Glomerular endothelial cell (primary cell): ENCODE results near the gene RNF39. TPM values are rescaled to one million over a fixed set of nuclear protein-coding genes. Genes with fewer than 3 reads are reported as not detected.
"Not testable (repeated sequence)": the region's sequence is repeated elsewhere in the genome, so short reads cannot be mapped to it uniquely, and the experiment has no call there.

Experiments used
- DNase-seq: peaks from one replicate; pipeline ENCODE4 v3.0.0-alpha.2; 2011; ENCODE audit warnings: low read depth, low spot score; ENCODE audit errors: extremely low read depth
- total RNA-seq: library from RNA; depleted of rRNA; stranded (reverse); fragments of >200 nt; gene quantifications from 2 replicates; pipeline ENCODE4 v1.2.3, GENCODE V29; 2015

The RNF39 gene
- not detected in 2 replicates for total RNA-seq

GRCh38 chr6:30075094-30075789 is at the start of gene RNF39:
TSS of gene RNF39 (minus strand) at chr6:30075769. CDS start at chr6:30075585, 184 bp downstream.
- DNase-seq: no peak

DNA sequence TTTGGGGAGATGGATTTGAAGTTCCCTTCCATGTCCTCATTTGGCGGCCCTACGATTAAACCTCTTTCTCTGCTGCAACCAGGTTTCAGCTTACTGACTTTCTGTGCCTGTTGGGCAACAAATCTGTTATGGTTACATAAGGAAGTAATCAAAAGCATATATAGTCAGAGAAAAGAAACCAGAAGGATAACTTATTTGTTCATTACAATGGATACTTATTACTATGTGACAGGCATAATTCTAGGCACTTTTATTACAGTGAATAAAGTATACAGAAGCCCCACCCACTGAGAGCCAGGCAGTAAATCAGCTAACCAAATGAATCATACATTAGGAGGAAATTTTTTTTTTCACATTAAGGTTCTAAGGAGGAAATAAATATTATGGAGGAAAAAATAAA is 46.9 kb upstream of the RNF39 start:
- no peak for DNase-seq

DNA sequence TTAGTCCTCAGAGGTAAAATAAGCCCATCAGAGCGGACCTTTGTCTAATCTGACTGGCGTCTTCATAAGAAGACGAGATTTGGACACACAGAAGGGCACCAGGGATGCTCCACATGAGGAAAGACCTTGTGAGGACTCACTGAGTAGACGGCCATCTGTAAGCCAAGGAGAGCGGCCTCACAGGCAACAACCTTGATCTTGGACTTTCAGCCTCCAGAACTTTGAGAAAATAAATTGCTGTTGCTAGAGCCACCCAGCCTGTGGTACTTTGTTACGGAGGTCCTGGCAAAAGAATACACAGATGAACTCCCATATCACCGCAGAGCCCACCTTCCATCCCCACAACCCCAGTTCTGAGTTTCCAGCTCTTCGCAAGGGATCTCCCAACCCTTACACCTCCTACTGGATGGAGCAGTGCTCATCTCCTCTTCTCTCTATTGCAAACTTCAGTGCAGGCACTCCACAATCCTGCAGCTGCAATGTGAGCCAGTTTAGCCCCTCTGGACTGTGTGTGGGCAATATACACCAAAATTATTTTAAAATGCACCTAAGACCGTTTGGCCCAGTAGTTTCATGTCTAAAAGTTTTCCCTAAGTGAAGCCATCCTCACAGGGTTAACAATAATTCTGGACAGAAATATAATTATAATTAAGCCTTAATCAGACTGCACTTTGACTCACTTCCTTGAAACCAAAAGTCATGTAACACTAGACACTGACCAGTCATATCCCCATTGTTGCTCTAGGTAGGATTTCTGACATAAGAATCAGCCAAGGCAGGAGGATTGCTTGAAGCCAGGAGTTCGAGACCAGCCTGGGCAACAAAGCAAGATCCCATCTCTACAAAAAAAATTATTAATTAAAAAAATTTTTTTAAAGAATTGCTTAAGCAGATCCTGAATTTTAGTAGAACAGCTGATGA is 46.1 kb upstream of the RNF39 start:
- DNase-seq: no peak

DNA sequence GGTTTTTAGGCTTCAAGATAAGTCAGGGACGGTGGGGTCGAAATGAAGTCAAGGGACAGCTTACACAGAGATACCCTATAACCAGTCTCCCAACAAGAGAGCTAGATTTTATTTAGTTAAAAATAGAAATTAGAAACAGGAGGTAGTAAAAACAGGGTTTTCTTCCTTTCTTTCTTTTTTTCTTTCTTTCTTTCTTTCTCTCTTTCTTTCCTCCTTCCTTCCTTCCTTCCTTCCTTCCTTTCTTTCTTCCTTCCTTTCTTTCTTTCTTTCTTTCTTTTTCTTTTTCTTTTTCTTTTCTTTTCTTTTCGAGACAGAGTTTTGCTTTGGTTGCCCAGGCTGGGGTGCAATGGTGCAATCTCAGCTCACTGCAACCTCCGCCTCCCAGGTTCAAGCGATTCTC is 43.1 kb upstream of the RNF39 start:
- DNase-seq: not testable (repeated sequence)

- DNase-seq: no peak
These were observed 41.2 kb upstream of the RNF39 start for GRCh38 chr6:30116724-30117123.

DNA sequence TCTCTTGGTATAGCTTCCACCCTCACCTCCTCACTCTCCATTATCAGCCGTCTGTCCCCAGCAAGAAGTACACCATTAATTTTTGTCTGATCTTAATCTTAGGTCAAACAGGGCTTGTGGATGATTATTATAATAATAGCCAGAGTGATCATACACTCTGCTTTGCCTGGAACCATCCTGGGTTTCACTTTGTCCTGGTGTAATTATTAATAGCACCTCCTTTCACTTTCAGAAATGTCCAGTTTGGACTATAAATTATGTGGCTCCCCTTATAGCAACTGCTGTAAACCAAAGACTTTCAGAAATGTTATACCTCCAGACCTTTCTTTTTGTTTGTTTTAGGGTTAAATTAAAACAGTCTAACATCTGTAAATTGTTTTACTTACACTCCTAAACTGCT is 38.3 kb upstream of the RNF39 start:
- no peak for DNase-seq

- no peak for DNase-seq
These were observed 37.6 kb upstream of the RNF39 start, which contains the start of gene TRIM31 for GRCh38 chr6:30113003-30113759. TSS of gene TRIM31 (minus strand) at chr6:30113090. CDS start at chr6:30112805, 285 bp downstream.

DNA sequence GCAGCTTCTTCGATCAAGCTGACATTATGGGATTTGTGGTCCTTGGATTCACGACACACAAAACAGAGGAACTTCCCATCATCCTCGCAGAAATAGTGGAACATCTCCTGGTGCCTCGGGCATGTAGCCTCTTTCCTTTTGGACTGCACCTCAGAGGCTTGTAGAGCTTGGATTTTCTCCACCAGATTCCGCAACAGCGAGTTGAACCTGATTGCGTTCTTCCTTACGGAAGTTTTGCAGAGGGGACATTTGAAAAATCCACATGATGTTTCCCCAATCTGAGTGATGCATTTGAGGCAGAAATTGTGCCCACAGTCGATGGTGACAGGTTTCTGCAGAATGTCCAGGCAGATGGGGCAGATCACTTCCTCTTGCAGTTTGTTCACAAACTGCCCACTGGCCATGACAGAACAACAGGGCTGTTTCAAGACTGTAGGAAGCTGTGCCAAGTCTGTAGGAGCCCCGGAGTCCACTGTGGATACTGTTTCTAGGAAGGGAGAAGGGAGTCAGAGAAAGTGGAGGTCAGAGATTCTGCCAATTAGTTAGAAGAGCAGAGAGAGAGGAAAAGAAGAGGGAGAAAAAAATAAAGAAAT is 36.9 kb upstream of the RNF39 start:
- no peak for DNase-seq

DNA sequence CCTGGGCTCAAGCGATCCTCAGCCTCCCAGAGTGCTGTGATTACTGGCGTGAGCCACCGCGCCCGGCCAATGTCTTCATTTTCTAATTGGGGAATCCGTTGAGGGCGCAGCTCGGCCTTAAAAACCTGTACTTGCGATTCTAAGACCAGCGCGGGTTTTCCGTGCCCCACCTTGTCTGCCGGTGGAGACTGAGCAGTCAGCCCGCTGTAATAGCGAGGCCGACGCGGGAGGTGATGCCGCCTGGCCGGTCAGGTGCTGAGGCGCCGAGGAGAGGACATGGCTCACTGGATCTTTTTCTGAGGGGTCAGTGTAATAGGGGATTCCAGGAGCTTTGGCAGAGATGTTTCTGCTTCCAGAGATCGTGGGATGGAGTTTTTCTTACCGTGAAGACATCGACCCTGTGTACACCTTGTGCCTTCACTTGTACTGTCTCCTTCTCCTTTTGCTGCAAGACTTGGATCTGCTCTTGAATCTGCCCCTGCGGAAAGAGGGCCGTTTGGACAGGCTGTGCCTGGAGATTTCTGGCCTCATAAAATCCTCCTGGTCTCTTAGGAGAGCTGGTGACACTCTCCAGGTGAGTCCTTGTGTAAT is 35.8 kb upstream of the RNF39 start:
- no peak for DNase-seq

DNA sequence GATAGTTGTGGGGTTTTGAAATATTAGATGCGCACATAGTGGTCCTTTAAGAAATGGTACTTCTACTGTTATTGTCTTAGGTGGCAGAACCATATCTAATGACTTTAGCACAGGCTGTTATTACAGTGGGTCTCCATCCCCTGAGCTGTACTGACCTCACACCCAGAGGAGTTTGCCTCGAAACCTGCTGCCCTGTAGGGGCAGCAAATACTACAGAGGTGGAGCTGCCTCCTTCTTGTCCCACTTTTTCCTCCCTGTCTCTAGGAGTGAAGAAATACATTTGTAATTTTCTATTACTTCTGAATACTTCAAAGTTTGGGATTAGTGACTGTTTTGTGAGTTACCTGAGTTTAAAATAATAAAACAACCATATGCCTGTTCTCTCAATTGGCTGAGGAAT is 29.1 kb upstream of the RNF39 start:
- DNase-seq: no peak

- no peak for DNase-seq
These were observed 28.3 kb upstream of the RNF39 start for GRCh38 chr6:30103872-30104179.

DNA sequence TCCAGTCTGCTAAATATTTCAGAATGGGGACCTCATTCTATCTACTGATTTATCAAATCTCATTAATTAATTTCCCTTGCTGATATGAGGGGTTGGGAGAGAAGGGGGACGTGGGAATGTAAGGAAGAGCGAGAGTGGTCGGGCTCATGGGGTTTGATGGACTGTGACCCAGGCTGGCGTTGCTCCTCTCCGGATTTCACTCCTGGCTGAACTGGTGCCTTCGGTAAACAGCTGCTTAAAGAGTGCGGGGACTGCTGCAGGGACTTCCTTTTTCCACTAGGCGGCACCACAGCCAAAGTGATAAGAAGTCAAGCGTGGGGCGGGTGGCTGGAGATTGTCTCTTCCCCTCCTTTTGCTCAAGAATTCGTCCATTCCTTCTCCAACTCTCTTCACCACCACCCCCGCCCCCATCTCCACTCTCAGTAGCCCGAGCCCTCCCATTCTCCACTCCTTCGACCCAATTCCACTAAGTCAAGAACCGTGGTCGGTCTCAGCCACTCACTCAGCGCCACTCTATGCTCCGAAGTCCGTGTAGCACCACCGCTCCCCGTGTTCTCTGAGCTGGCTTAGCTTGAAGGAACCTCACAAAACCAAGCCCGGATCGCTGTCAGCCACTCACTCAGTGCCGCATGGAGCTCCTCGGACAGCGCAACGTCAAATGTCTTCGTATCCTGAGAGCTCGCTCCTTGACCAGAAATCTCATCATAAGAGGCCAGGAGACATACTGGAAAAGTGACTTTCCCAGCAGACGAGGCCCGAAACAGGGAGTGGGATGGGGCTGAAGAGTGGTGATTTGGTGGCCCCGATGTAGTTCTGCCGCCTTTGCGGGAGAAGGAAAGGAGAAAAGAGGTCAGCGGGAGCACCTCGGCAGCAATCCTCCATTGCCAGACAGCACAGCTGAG is 27.7 kb upstream of the RNF39 start:
- DNase-seq: peak; percentile 48

- DNase-seq: no peak
These were observed 26.9 kb upstream of the RNF39 start for GRCh38 chr6:30102414-30102969.

DNA sequence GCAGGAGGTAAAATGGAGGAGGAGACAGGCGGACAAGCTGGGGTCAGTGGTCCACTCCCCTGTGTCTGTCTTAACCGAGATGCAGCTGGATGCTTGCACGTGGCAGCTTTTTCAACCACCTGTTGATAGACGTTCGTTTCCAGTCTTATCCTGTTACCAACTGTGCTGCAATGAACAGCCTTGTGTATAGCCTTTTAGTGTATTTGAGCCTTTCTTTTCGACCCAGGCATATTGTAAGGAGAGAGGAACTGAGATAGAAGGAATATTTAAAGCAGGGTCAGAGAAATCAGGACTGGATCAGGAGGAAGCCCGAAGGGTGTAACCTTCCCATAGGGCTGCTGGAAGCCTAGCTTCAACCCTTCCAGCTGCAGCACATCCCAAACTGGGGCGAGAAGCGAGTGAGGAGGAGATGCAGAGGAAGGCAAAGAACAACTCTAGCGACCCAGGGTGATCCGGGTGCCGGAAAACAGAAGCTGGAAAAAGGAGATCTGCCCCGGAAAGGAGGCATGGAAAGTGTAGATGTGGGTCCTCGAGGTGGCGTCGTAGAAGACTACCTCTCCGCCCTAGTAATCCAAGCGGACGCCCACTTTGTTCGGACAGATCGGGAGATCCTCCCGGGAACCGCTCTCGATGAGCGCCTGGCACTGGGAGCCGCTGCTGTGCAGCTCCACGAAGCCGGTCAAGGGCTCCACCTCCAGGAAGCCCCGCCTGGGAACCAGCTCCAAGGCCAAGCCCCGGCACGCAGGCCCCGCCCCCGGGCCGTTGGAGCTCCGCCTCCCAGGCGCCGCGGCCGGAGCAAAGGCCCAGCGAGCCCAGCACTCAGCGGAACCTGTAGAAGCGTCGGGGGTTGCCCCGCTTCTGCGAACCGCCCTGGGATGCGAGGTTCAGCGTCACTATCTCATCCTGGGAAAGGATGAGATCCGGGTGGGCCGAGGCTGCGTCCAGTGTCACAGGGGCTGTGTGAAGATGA is 26.2 kb upstream of the RNF39 start:
- DNase-seq: peak; percentile 18

DNA sequence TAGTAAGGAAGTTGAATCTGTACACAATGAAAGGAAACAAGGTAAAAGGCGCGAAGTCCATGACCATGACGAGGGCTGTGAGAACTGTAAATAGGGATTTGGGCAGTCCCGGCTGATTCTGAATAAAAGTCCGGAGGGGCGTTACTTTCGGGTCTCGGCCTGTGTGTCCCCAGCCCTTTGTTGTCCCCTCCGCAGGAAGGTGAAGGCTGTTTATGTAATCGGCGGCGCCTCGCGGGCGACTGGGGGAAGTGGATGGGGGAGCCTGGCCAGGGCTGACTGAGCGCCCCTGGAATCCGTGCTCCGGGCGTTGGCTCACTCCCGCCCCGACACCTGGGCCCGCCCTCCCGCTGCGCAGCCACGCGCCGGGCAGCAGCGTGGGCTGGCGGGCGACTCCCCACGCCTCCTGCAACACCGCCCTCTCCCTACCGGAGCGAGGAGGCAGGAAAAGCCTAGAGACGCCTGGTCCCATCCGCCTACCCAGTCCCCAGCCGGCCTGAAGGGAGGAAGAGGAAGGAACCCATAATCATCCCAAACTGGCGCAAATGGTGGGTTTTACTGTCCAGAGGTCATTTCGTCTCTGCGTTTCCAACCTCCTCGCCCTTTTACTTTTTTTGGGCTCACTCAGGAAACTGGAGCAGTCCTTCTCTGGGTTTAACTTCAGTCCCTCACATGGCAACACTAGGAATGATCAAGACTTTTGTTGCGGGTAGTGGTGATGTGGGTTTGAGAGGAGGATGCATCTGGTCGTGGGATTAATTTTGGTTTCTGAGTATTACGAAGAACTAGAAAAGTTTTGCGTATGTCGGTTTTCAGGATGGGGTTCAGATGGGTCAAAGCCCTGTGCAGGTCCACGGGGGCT is 25.2 kb upstream of the RNF39 start:
- no peak for DNase-seq

DNA sequence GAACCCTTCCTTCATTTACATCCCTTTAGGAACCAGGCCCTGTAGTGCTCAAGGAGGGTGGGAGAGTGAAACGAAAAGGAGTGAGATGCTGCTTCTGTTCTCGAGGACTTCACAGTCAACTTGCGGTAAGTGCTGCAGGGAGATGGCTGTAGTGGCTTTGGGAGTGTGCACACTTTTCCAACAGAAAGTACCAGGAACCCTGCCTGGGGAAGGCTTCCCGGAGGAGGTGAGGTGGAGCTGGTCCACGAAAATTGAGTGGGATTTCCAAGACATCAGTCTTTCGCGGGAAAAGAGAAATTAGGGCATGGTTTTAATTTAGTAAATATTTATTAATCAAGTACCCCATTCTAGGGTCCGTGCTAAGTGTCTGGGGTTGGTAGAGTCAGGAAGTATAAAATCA is 24.6 kb upstream of the RNF39 start:
- DNase-seq: no peak
